ENCODE measurements around the gene CLCN7. TPM values are rescaled to one million over a fixed set of nuclear protein-coding genes. Genes with fewer than 3 reads are reported as not detected.
A peak's percentile ranks its signal among the peaks of the same experiment; 100 is the strongest.

The CLCN7 gene
- total RNA-seq, 4 donors from 2014 or later, result 24.8 to 45.8 (median 38.4) TPM

- DNase-seq, result no peak
- peaks cover 14 to 27% of the 10 kb centered on the region in 2 donors for H3K4me1 ChIP-seq
- H3K27me3 ChIP-seq, result no peaks in the 10 kb centered on the region
- ATAC-seq, result no peak
- no peak overlapping the region for H3K27ac ChIP-seq
- H3K9me3 ChIP-seq, result no peaks in the 10 kb centered on the region
- in situ Hi-C loops (cut with MboI; ENCODE audit: low sequenced_read_pairs in 4 of 4), result no loop called here
- TF ChIP-seq POLR2A (IDR thresholded peaks at IDR 0.05) (no peak), CTCF (IDR thresholded peaks at IDR 0.05 in 4 of 5, conservative IDR thresholded peaks at IDR 0.05 in 1 of 5) (no peak)
- intact Hi-C loops (cut with DNase I; ENCODE audit: low total_unique reads), result loop anchor here (5.0 to 10.0 kb wide), 2 partner anchors 135 to 208 kb away; partner anchors contain the start of genes CRAMP1 and IFT140
- H3K4me3 ChIP-seq, result no peak overlapping the region
- H3K36me3 ChIP-seq, result no peaks in the 10 kb centered on the region
Observed at GRCh38 chr16:1477033-1477432, 2.2 kb upstream of the CLCN7 start.

GRCh38 chr16:1475552-1476114, 805 bp upstream of the CLCN7 start:
- Histone ChIP-seq H3K27ac (peak overlapping the region; percentile 90 to 98 (median 94)), H3K4me3 (peak overlapping the region; percentile 80 to 100 (median 86)), H3K27me3 (no peaks in the 10 kb centered on the region), H3K9me3 (no peaks in the 10 kb centered on the region), H3K4me1 (peaks cover 14 to 27% of the 10 kb centered on the region in 2 donors), H3K36me3 (no peaks in the 10 kb centered on the region)
- in situ Hi-C loops (cut with MboI; ENCODE audit: low sequenced_read_pairs in 4 of 4) (no loop called here), intact Hi-C loops (cut with DNase I; ENCODE audit: low total_unique reads) (loop anchor here (1.0 to 10.0 kb wide), 5 partner anchors 18 to 209 kb away; partner anchors contain the start of genes CRAMP1, IFT140, TELO2 and UQCC4)
- ATAC-seq (peak in 1 of 2 donors; percentile 4), DNase-seq (no peak)
- no peak for TF ChIP-seq CTCF (IDR thresholded peaks at IDR 0.05 in 4 of 5, conservative IDR thresholded peaks at IDR 0.05 in 1 of 5)
- no peak for TF ChIP-seq POLR2A (IDR thresholded peaks at IDR 0.05)

GRCh38 chr16:1474082-1474795, 589 bp downstream of the CLCN7 start:
- Histone ChIP-seq H3K27ac (peak overlapping the region; percentile 90 to 98 (median 94)), H3K36me3 (no peaks in the 10 kb centered on the region), H3K27me3 (no peaks in the 10 kb centered on the region), H3K4me3 (peak overlapping the region; percentile 80 to 100 (median 86)), H3K9me3 (no peaks in the 10 kb centered on the region), H3K4me1 (peaks cover 14 to 27% of the 10 kb centered on the region in 2 donors)
- in situ Hi-C loops (cut with MboI; ENCODE audit: low sequenced_read_pairs in 4 of 4) (no loop called here), intact Hi-C loops (cut with DNase I; ENCODE audit: low total_unique reads) (loop anchor here (2.0 to 10.0 kb wide), 3 partner anchors 53 to 211 kb away; partner anchors contain the start of genes UBE2I and UQCC4)
- no peak for DNase-seq
- no peak for ATAC-seq
- TF ChIP-seq POLR2A (IDR thresholded peaks at IDR 0.05) (no peak), CTCF (IDR thresholded peaks at IDR 0.05 in 4 of 5, conservative IDR thresholded peaks at IDR 0.05 in 1 of 5) (no peak)

GRCh38 chr16:1472974-1473373, 1.9 kb downstream of the CLCN7 start:
- no peak for DNase-seq
- no peak for TF ChIP-seq POLR2A (IDR thresholded peaks at IDR 0.05)
- no peak for TF ChIP-seq CTCF (IDR thresholded peaks at IDR 0.05 in 4 of 5, conservative IDR thresholded peaks at IDR 0.05 in 1 of 5)
- H3K36me3 ChIP-seq, result no peaks in the 10 kb centered on the region
- H3K9me3 ChIP-seq, result no peaks in the 10 kb centered on the region
- no peaks in the 10 kb centered on the region for H3K27me3 ChIP-seq
- ATAC-seq, result no peak
- in situ Hi-C loops (cut with MboI; ENCODE audit: low sequenced_read_pairs in 4 of 4), result no loop called here
- intact Hi-C loops (cut with DNase I; ENCODE audit: low total_unique reads), result loop anchor here (5.0 to 10.0 kb wide), 2 partner anchors 166 to 212 kb away; partner anchors contain the start of gene UBE2I
- H3K4me3 ChIP-seq, result no peak overlapping the region
- peaks cover 14 to 27% of the 10 kb centered on the region in 2 donors for H3K4me1 ChIP-seq
- H3K27ac ChIP-seq, result no peak overlapping the region
